ENCODE results near the gene DDI2. TPM values are rescaled to one million over a fixed set of nuclear protein-coding genes. Genes with fewer than 3 reads are reported as not detected.

Gene DDI2
- total and polyA plus RNA-seq, 10 of the 15 experiments (the other 5 are each of a cell fraction or from before 2014, with no cell fraction given): 3.3 to 33.1 (median 11.6) TPM

DNA sequence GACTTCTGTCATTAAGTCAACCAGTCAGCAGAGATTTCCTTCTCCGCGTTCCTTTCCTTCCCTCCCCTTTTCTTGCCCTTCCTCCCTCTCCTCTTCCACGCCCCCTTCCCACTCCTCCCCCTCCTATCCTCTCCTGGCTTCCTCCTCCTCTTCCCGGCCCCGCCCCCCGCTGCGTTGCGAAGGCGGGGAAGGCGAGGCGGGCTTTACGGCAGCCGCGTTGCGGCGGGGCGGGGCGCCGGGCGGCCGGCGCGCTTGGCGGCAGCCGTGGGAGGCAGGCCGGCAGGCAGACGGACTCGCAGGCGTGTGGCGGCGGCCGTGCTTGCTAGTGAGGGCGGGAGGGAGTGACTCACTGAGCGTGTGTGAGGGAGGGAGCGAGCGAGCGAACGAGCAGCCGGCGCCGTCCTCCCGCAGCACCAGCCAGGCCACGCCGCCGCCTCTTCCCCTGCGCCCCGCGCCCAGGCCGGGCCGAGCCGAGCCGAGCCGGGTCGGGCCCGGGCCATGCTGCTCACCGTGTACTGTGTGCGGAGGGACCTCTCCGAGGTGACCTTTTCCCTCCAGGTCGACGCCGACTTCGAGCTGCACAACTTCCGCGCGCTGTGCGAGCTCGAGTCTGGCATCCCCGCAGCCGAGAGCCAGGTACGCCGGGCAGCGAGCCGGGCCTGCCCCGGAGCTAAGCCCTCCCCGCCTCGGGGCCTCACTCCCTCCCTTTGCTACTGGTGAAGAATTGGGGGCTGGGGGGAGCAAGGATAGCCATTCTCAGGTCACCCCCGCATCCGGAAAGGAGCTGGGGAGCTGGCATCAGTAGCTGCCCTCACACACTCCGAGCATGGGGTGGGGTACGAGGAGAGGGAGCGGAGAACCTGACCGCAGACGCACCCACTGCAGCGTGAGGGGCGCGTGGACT is at the start of gene DDI2 (continued):
- TF ChIP-seq RELB (IDR thresholded peaks at IDR 0.05; ENCODE audit: low read depth) (peak; percentile 9), SP1 (IDR thresholded peaks at IDR 0.05; ENCODE audit: low read depth, low read length) (peak; percentile 27)

DNA sequence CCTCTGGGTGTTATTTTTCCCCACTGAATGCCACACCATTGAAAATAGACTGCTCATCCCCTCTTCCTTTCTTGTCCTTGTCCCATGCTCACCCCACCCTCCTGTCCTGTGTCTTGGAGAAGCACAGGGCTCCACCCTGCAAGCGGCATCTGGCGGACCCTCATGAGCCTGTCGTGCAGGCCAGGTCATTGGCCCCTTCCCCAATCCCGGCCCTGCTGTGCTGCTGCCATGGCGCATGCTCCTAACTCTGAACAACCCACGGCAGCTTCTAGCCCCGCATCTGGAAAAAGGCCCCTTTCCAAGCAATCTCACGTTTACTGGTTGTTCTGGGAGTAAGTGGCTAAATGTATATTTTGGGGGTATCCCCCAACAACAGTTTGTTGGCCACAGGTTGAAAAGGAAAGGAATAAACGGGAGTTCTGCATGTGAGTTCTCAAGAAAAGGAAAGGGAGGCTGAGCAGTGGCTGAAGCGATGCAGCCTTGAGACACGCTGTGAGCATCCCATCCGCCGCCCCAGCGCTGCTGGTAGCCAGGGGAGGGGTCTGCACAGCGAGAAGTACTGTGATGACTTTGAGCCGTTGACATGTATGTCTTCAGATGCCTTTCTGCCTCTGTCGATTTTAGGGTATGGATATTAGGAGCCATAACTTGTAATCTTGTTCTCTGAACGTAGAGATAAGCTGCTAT is 48.7 kb upstream of the DDI2 start:
- H3K79me2 ChIP-seq (ENCODE audit: control insufficient read depth, insufficient read depth, low read length): no peaks in the 10 kb centered on the region
- H3K36me3 ChIP-seq (ENCODE audit: control insufficient read depth in 2 of 2, insufficient read depth in 2 of 2, low read length in 1 of 2): peaks cover 4 to 15% of the 10 kb centered on the region in 2 experiments
- intact Hi-C loops (cut with micrococcal nuclease; ENCODE audit: unreplicated experiment): no loop called here
- FAIRE-seq (no peak), ATAC-seq (no peak), DNase-seq (ENCODE audit: low read depth, low spot score) (no peak)
- no peak overlapping the region for H3K27ac ChIP-seq (ENCODE audit: control insufficient read depth, insufficient read depth)
- CTCF ChIA-PET: no interaction called here
- peaks cover 12% of the 10 kb centered on the region for H3K4me1 ChIP-seq (ENCODE audit: control insufficient read depth, insufficient read depth, low read length)
- H3K4me3 ChIP-seq: no peak overlapping the region
- WGBS (ENCODE audit: insufficient coverage, insufficient replicate concordance, low lambda C conversion rate, missing lambda C conversion rate): 91% methylated on average over 18 of the region's 18 CpGs
- in situ Hi-C loops (cut with MboI): no loop called here
- H3K27me3 ChIP-seq (replicated peaks in 1 of 2; ENCODE audit: control insufficient read depth in 2 of 2, insufficient read depth in 2 of 2, low read length in 1 of 2): no peaks in the 10 kb centered on the region
- no peak overlapping the region for H3K9ac ChIP-seq (ENCODE audit: control insufficient read depth, insufficient read depth, low read length)
- BruUV-seq (replicated peaks): no TSS peak
- RAD21 ChIA-PET (ENCODE audit: unreplicated experiment): no interaction called here
- H3K4me2 ChIP-seq (ENCODE audit: control insufficient read depth, insufficient read depth): no peak overlapping the region
- SMC1A ChIA-PET (ENCODE audit: uncharacterized antibody, unreplicated experiment): interaction anchor here (1.3 to 1.5 kb wide), 3 partner anchors 11 to 17 kb away, joined by 3 read pairs; no protein-coding TSS in a partner anchor
- POLR2A ChIA-PET: no interaction called here
- no peaks in the 10 kb centered on the region for H4K20me1 ChIP-seq (ENCODE audit: control insufficient read depth, insufficient read depth)
- no peak overlapping the region for H2AFZ ChIP-seq (ENCODE audit: control insufficient read depth, low read depth, low read length)
- H3K9me3 ChIP-seq (replicated peaks; ENCODE audit: control insufficient read depth, insufficient read depth, low read length): no peaks in the 10 kb centered on the region
- TF ChIP-seq NFYB (IDR thresholded peaks at IDR 0.05; ENCODE audit: insufficient read depth, low read depth, low read length) (no peak), CBFB (IDR thresholded peaks at IDR 0.05; ENCODE audit: low read depth) (no peak), CEBPZ (IDR thresholded peaks at IDR 0.05; ENCODE audit: low read depth, low read length) (no peak), IRF4 (IDR thresholded peaks at IDR 0.05; ENCODE audit: low read depth, low read length) (no peak), WRNIP1 (IDR thresholded peaks at IDR 0.05; ENCODE audit: borderline replicate concordance, low read depth, low read length) (no peak), SUZ12 (IDR thresholded peaks at IDR 0.05; ENCODE audit: unreplicated experiment) (no peak), TAF1 (IDR thresholded peaks at IDR 0.05; ENCODE audit: borderline replicate concordance, low read depth, low read length) (no peak), BCL11A (IDR thresholded peaks at IDR 0.05; ENCODE audit: low read depth, low read length) (no peak), CHD1 (IDR thresholded peaks at IDR 0.05; ENCODE audit: low read depth, low read length) (no peak)
- TF ChIP-seq, protein P1, sequence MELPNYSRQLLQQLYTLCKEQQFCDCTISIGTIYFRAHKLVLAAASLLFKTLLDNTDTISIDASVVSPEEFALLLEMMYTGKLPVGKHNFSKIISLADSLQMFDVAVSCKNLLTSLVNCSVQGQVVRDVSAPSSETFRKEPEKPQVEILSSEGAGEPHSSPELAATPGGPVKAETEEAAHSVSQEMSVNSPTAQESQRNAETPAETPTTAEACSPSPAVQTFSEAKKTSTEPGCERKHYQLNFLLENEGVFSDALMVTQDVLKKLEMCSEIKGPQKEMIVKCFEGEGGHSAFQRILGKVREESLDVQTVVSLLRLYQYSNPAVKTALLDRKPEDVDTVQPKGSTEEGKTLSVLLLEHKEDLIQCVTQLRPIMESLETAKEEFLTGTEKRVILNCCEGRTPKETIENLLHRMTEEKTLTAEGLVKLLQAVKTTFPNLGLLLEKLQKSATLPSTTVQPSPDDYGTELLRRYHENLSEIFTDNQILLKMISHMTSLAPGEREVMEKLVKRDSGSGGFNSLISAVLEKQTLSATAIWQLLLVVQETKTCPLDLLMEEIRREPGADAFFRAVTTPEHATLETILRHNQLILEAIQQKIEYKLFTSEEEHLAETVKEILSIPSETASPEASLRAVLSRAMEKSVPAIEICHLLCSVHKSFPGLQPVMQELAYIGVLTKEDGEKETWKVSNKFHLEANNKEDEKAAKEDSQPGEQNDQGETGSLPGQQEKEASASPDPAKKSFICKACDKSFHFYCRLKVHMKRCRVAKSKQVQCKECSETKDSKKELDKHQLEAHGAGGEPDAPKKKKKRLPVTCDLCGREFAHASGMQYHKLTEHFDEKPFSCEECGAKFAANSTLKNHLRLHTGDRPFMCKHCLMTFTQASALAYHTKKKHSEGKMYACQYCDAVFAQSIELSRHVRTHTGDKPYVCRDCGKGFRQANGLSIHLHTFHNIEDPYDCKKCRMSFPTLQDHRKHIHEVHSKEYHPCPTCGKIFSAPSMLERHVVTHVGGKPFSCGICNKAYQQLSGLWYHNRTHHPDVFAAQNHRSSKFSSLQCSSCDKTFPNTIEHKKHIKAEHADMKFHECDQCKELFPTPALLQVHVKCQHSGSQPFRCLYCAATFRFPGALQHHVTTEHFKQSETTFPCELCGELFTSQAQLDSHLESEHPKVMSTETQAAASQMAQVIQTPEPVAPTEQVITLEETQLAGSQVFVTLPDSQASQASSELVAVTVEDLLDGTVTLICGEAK (IDR thresholded peaks at IDR 0.05; ENCODE audit: borderline replicate concordance): no peak

All from GM12878 (cell line).